Middle frontal gyrus (tissue), 1 donor: Measurements from ENCODE around the gene SNCB.

Source experiments
- DNase-seq: peaks from one replicate; pipeline ENCODE4 v3.0.0-alpha.2; 2015; ENCODE audit warnings: low spot score; ENCODE audit errors: extremely low spot score

Gene SNCB

DNA sequence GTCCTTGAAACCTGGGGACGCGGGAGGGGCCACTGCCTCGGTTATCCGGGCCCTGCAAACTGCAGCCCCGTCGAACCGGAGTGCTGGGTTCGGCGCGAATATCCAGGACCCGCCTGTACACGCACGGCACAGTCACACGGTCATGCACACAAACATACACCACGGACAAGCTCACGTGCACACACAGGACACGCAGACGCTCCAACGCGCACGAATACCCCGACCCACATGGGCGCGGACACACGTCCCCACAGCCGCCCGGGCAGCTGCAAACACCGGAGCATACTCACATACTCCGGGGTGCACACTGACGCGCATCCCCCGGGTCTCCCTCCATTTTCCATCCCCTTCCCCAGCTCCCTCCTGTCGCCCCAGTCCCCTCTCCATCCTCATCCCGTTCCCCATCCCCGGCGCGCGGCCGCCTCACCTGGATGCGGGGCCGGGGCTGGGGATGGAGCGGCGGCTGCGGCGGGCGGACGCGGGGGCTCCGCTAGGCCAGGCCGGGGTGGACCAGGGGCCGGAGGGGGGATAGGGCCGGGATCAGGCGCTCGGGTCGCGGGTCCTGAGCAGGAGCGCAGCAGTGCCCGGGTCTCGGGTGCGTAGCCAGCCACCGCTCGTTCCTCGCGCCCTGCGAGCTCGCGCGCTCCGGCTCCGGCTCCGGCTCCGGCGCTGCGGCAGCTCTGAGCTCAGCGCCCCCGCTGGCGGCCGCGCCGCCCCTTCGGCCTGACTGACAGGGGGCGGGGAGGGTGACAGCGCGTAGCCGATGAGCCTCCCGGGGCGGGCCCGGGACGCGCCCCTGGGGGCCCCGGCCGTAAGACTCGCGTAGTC, at the start of gene SNCB, which contains the start of gene EIF4E1B:
TSS of gene SNCB (minus strand) at position 682 of the 828 bp plus-strand sequence. CDS start 880 bp downstream, outside the sequence.
TSS of gene EIF4E1B (plus strand) at position 823 of the 828 bp plus-strand sequence. CDS start 12,113 bp downstream, outside the sequence.
- DNase-seq = peak; percentile 72

DNA sequence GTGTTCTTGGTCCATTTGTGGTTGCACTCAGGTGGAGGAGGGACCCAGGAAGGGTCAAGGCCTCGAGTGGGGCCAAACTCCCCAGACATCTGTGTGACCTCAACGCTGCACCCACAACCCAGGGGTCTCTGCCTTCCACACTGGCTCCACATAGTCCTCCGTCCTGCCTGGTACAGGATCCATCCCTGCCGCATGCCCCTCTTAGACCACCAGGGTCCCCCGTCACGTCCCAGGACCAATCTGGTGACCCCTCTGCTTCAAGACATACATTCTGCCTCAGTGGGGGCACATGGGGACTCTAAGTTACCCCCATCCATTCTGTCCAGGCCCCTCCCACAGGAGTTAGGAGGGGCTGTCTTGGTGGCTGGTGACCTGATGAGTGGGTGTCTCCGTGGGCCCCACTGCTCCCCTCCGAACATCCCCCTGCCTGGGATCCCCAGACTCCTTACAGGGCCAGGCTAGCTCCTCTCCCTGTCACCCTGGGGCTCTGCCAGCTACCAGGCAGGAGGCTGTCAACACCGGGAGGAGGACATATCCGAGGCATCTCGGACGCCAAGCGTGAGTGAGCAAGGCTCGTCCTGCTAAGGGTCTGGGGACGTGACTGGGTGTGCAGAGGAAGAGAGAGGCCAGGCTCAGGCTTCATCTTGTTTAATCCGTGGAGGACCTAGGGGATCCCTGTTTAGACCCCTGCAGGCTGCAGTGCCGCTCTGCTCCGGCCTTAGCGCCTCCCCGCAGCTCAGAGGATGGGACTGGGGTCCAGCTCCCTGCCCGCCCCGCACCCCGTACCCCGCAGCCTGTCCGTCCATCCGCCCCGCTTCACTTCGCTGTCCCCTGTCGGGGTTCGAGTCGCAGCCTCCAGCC, 49.3 kb upstream of the SNCB start:
- no peak for DNase-seq

DNA sequence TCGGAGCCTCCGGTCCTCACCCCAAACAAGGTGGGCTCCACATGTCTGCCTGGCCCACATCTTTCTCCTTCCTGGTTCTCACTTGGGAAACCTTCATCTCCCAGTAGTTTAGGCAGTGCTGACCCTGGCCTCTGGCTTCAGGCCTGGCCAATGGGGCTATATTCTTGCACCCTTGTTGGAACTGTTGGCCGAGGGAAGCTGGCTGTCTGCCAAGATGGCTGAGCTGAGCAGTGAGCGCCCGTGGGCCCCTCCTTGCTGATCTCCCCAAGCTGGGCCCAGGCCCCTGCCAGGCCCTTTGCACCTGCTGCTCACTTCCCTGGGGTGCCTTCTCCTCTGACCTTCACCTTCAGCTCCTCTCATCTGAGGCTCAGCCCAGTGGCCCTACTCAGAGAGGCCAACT, 48.2 kb upstream of the SNCB start:
- DNase-seq = no peak

DNA sequence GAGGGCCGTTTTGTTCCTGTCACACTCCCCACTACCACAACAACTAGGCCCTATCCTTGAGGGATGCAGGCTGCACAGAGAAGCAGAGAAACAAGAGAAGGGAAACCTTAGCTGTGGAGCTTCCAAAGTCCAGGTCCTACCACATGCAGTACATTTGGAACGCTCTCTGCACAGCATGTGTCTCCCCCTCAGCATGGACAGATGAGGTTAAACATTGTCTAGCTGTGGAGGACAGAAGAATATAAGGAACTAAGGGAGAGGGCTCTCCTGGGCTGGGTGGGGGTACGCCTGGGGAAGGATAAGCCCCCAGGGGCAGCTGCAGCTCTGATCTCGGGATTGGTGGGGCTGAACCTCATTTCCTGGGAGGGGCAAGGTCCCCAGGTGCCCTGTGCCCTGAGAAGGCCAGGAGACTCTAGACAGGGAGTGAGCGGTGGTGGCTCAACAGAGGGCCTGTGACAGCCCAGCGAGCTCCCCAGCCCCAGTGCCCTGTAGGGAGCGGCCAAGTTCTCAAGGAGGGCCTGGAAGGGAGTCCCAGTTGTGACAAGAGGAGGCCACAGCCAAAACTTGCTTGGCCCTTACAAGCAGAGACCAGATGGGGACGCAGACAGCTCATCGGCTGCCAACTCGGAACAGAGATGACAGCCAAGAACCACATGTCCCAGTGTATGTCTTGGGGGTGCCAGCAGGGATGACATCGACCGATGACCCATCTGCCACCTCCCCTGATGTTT, 47.0 kb upstream of the SNCB start:
- no peak for DNase-seq

DNA sequence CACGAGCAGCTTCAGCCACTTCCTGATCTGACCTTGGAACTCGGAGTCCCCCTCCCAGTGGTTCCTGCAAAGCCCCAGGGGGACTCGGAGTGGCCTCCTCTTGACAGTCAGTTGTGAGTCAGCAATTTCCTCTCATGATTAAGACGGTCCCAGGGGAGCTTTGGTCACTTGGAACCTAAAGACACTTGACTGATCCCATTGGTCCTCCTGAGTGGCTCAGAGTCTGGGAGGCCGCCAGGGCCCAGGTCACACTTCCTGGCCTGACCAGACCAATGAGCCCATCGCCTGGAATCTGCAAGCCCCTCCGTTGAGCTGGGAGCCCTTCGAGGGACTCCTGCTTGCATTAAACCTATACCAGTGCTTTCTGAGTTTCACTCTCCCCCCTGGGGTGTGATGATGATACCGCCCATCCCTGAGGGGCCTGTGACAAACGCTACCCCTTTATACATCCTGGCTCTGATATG, 46.1 kb upstream of the SNCB start:
- no peak for DNase-seq

DNA sequence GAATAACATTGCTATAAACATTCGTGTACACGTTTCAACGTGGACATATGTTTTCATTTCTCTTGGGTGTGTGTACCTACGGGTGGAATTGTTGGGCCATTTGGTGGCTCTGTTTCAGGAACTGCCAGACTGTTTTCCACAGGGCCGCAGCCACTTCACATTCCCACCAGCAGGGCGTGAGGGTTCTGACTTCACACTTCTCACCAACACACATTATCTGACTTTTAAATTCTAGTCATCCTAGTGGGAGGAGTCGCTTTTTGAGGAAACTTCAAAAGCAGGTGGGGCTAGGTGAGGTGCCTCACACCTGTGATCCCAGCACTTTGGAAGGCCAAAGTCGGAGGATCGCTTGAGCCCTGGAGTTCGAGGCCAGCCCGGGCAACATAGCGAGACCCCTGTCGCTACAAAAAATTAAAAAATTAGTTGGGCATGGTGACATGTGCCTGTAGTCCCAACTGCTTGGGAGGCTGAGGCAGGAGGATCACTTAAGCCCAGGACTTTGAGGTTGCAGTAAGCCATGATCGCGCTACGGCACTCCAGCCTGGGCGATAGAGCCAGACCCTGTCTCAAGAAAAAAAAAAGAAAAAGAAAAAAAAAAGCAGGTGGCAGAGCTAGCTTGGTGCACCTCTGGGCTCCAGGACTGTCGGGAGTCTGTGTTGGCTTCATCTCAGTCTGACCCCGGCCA, 45.5 kb upstream of the SNCB start:
- DNase-seq = no peak

DNA sequence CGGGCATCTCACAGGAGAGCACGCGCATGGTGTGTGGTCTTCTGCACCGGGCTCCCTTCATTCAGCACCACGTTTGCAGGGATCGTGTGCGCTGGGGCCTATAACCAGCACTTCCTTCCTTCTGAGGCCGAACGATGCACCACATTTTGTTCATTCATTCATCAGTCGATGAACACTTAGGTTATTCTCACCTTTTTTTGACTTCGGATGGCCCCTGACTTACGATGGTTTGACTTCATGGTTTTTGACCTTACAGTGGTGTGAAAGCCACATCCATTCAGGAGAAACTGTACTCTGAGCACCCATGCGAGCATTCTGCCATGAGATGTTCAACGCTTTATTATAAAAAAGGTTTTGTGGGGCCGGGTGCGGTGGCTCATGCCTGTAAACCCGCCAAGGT, 44.5 kb upstream of the SNCB start:
- DNase-seq = no peak

DNA sequence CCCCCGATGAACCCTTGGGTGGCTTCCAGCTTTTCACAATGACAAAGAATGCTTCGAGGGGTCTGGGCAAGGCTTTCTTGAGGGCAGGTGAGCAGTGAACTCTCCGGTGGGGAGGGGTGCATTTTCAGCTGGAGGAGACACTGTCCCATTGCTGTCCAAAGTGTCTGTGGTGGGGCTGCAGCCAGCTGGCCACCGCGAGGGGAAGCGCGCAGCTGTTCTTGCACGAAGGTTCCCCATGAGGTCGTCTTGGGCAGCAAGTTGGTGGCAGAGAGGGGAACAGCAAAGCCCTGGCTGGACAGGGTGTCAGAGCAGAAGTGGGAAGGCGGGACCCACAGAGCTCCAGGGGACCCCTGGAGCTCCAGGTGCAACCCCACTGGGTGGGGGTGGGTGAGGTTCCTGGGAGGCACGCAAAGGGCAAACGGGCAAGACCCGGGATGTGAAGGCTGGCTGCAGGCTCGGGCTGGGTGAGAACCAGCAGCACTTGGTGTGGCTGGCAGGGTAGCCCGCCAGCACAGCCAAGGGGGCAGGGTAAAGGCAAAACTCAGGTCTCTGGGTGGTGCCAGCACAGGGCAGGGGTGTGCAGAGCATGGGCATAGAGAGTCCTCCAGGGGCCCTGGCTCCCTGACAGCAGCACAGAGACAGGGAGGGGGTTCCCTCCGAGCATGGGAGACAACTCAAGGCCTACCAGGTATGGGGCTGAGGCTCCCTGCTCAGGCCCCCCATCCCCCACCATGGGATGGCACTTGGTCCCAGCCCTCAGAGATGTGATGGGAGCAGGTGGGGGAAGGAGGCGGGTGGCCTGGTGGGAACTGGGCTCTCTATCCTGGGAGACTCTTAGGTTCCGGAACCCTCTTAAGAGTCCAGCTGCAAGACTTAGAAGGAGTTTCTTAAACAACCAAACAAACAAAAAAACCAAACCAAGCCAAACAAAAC, 43.6 kb upstream of the SNCB start:
- no peak for DNase-seq

DNA sequence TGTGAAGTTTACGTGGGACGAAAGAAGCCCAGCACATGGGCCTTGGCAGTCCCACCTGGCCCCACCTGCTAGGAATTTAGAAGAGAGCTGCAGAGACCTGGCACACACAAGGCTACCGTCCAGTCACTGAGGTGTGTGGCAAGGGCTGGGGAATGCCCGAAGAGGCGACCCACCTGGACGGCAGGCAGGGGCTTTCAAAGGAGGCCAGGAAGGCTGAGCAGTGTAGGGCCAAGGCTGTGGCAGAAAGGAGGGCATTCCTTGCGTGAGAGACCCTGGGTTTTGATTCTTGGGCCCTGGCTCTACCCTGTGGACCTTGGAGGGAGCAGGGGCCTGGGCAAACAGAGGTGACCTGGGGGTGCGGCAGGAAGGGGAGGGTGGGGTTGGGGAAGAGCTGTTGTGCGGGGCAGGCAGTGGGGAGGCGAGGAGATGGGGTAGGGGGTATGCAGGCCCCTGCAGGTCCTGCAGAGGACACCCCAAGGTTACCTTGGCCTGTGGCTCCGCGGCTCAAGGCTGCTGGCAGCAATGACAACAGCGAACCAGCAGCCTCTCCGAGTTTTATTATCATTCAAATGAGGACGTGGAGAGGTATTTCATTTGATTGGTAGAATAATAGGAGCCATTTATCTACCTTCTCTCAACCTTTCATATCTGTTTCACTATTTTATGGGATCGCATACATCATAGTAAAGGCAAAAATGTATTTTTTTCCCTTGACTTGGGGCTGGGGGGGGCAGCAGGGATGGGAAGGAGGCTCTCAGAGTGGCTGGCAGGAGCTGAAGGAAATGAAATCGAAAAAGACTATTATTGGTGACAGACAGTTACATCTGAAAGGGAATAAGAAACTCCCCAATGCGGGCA, 41.8 kb upstream of the SNCB start:
- no peak for DNase-seq

DNA sequence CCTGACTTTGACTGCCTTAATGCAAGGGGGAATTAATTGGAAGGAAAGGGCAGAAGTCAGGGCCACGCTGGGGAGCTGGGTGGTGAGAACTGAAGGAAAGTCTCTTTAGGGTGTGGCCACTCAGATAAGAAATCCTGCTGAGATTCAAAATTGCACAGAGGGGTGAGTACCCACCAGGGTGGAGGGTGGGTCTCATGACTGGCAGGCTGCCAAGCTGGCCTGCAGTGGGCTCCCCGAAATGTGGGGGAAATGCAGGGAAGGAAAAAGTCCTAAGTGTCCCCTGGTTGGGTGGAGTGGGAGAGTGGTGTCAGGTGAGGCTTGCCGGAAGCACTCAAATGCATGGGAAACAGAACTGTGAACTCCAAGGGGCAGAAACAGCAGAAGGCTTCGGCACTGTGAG, 41.1 kb upstream of the SNCB start:
- DNase-seq = no peak

DNA sequence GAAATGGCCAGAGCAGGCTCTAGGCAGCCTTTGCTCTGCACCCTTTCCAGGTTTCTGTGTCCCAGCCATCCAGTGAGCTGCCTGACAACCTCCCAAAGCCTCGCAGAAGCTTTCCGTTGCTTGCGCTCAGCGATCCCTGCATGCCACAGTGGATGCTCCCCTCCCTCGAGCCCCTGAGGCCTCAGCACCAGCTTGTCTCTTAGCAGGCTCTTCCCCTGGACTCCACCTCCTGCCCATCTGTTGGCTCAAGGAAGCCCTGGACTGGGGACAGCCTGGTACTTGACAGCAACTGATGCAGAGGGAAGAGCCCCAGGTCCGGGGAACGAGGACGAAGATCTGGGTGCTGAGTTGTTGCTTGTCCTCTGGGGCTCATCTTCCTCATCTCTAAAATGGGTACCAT, 40.1 kb upstream of the SNCB start:
- no peak for DNase-seq

DNA sequence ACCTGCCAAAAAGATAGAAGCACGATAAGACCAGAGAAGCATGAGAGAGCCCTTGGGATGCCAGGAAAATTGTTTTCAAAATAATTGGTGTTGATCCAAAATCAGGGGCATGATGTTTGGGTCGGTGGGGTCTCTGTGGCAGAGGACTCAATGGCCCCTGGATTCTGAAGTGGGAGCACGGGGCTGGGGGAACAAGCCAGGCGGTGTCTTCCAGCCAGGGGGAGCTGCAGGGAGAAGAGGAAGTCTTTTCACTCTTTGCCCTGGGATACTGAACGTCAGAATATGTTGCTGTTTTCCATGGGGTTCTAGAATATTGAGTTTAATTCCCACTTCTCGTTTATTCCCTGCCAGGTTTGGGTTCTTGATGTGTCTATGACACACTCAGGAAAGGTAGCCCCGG, 37.3 kb upstream of the SNCB start:
- DNase-seq = no peak

DNA sequence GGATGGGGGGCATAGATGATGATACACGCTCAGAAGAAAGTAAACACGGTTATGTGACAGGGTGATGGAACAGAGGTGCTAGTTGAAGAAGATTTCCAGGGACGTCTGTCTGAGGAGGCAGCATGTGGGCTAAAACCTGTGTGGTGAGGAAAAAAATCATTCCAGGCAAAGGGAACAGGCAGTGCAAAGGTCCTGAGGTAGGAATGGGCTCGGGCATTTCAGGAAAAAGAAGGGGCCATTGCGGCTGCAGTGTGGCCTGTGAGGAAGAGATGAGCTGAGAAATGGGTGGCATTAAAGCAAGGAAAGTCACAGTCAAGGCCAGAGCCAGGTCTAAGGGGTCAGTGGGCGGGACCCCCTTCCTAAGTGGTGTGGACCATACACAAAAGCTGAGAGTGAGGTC, 35.2 kb upstream of the SNCB start:
- DNase-seq = no peak

DNA sequence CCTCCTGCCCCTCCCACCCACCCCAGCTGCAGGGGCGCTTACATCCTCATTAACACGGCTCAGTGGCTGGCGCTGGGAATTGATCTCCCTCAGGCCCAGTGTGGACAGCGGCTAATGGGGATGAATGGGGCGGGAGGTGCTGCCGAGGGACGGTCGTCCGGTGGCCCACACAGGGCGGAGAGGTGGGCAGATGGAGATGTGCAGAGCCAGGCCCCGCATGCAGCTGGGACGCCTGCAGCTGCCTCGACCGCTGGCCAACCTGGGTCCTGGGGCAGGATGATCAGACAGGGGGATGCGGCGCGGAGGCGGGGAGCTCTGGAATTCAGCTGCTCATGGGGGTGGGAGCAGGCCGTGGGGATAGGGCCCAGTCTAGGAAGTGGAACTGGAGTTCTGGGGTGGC, 34.6 kb upstream of the SNCB start:
- DNase-seq = no peak

DNA sequence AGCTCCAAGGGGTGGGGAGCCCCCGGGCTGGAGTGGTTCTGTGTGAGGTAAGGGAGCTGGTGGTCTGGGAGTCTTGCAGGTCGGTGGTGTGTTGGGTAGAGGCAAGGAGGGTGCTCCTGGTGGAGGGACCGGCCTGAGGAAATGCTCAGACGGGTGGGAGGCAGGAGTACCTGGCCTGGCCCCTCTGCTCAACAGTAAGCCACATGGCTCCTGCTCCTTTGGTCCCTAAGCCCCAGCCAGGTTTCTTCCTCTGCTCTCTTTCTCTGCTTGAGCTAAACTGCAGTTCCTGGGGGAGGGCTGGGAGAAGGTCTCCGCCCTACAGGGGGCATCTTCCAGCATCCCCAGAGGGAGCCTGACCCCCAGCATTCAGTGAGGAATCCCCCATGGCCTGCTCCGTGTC, 34.1 kb upstream of the SNCB start:
- no peak for DNase-seq

DNA sequence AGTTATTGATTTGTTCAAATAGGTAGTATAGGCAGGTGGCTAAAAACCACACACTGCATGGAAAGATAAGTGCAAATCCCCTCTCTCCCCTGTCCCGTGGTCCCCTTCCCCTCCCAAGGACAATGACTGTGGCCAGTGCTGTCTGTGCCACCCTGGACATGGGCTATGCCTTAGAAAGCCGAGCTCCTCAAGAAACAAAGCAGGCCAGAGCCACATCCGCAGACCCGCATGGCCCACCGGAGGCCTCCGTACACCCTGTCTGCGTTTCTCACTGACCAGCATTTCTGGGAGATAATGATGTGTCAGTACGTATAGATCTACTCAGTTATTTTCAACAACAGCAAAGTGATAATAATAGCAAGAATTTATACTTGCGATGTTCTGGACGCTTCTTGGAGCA, 33.2 kb upstream of the SNCB start:
- DNase-seq = no peak

DNA sequence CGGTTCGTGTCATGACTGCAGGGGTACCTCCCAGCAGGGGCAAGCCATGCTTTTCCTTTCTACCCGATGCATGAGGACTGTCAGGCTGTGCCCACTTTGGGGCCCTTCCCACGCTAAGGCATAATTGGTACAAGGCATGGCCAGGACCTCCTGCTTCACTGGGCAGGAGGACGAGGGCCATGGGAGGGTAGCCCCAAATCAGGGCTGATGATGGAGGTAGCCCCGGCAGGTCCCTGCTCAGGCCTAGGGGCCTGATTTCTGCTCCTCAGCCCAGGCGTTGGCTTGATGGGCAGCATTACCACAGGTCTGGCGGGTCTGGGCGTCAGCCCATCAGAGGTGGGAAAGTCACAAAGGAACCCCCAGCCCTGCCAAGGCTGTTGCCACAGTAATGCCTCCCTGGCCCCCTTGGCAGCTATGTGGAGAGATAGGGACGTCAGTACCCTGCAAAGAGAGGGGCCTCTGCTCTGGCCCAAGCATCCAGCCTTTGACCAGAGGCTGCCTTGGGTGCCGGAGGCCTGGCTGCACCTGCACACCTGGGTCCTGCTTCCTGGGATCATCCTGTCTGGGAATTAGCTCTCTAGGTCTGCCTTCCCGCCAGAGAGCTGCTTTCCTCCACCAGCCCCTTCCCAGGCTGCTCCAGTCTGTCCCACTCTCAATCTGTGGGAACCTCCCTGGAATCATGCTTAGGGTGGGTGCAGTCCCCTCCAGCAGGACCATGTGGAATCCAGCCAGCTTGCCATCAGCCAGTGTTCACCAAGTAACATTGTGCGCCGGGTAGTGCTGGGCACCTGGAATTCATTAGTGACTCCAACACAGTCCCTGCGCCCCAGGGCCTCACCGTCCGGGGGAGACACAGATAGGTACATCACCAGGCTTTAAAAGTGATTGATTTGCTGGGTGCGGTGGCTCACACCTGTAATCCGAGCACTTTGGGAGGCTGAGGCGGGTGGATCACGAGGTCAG, 32.3 kb upstream of the SNCB start:
- DNase-seq = no peak

DNA sequence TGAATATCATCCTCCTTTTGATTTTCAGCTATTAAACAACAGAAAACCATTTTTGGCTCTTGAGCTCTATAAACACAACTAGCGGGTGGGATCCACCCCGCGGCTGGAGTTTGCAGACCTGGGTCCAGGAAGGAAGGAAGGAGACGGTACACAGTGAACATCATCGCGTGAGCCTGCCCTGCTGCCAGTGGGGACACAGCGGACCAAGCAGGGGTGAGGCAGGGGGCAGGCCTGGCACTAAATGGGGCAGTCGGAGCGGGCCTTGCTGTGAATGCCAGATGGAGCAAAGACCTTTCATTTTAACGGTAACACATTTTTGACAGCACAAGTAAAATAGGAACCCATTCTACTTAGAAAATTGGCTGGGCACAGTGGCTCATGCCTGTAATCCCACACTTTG, 31.3 kb upstream of the SNCB start:
- no peak for DNase-seq
